Liver (tissue), 9 donors: Measurements from ENCODE around the gene SPATA1. TPM values are rescaled to one million over a fixed set of nuclear protein-coding genes. Genes with fewer than 3 reads are reported as not detected.
"Not testable (repeated sequence)": the region's sequence is repeated elsewhere in the genome, so short reads cannot be mapped to it uniquely, and the experiment has no call there.

Source experiments
- DNase-seq: peaks from one replicate; pipeline ENCODE4 v3.0.0-alpha.2; 2017; ENCODE audit warnings: low spot score
- H3K27ac ChIP-seq, 2 donors: one replicate each; pipeline ENCODE4 v1.7.0; 2013; ENCODE audit warnings: inconsistent platforms in 2 of 2, low read length in 2 of 2, control low read depth in 1 of 2, low read depth in 1 of 2, mild to moderate bottlenecking in 1 of 2
- H3K27me3 ChIP-seq, 4 donors: one replicate each; pipeline versions ENCODE4 v1.6.1 to v1.7.0; 2013; ENCODE audit warnings: low read length in 3 of 4, inconsistent platforms in 1 of 4, mild to moderate bottlenecking in 1 of 4, moderate library complexity in 1 of 4; ENCODE audit not compliant: control insufficient read depth in 4 of 4, insufficient read depth in 4 of 4
- H3K36me3 ChIP-seq, 4 donors: one replicate each; pipeline versions ENCODE4 v1.6.1 to v1.7.0; 2013; ENCODE audit warnings: low read length in 3 of 4, mild to moderate bottlenecking in 3 of 4, low read depth in 1 of 4, moderate library complexity in 1 of 4; ENCODE audit not compliant: control insufficient read depth in 4 of 4, insufficient read depth in 3 of 4
- H3K4me1 ChIP-seq, 4 donors: one replicate each; pipeline versions ENCODE4 v1.6.1 to v1.7.0; 2013; ENCODE audit warnings: low read length in 3 of 4, mild to moderate bottlenecking in 3 of 4, moderate library complexity in 1 of 4; ENCODE audit not compliant: control insufficient read depth in 4 of 4, insufficient read depth in 4 of 4
- H3K4me3 ChIP-seq, 3 donors: one replicate each; pipeline versions ENCODE4 v1.6.1 to v1.7.0; 2013; ENCODE audit warnings: low read length in 3 of 3, control low read depth in 1 of 3, low read depth in 1 of 3, mild to moderate bottlenecking in 1 of 3
- H3K9ac ChIP-seq, 2 donors: one replicate each; pipeline ENCODE4 v1.7.0; 2013; ENCODE audit warnings: low read length in 2 of 2, mild to moderate bottlenecking in 2 of 2, moderate library complexity in 2 of 2, control low read depth in 1 of 2, low read depth in 1 of 2
- H3K9me3 ChIP-seq, 4 donors: one replicate each; pipeline versions ENCODE4 v1.6.1 to v1.7.0; 2013; ENCODE audit warnings: low read length in 3 of 4; ENCODE audit not compliant: control insufficient read depth in 4 of 4
- EGR1 ChIP-seq, 2 donors: IDR thresholded peaks; 2 replicates each; pipeline ENCODE4 v1.6.1; 2016 to 2018; ENCODE audit warnings: antibody characterized with exemption in 2 of 2, low read depth in 2 of 2
- FOXA1 ChIP-seq: IDR thresholded peaks from 2 replicates; pipeline ENCODE4 v1.6.1; 2016; ENCODE audit warnings: antibody characterized with exemption
- FOXA2 ChIP-seq: IDR thresholded peaks from 2 replicates; pipeline ENCODE4 v1.6.1; 2016; ENCODE audit warnings: antibody characterized with exemption
- GABPA ChIP-seq, 2 donors: IDR thresholded peaks in 1 of 2; conservative IDR thresholded peaks in 1 of 2; 2 replicates each; pipeline ENCODE4 v1.6.1; 2016; ENCODE audit warnings: antibody characterized with exemption in 2 of 2, mild to moderate bottlenecking in 1 of 2, moderate library complexity in 1 of 2
- HNF4A ChIP-seq, 2 donors: conservative IDR thresholded peaks; 2 replicates each; pipeline ENCODE4 v1.6.1; 2016; ENCODE audit warnings: antibody characterized with exemption in 2 of 2, mild to moderate bottlenecking in 2 of 2
- HNF4G ChIP-seq: IDR thresholded peaks from 2 replicates; pipeline ENCODE4 v1.6.1; 2016; ENCODE audit warnings: antibody characterized with exemption
- JUND ChIP-seq, 2 donors: IDR thresholded peaks; 2 replicates each; pipeline ENCODE4 v1.6.1; 2016; ENCODE audit warnings: antibody characterized with exemption in 2 of 2
- NR2F2 ChIP-seq: IDR thresholded peaks from 2 replicates; pipeline ENCODE4 v1.6.1; 2016; ENCODE audit warnings: antibody characterized with exemption
- RAD21 ChIP-seq, 2 donors: IDR thresholded peaks; 2 replicates each; pipeline ENCODE4 v1.6.1; 2016; ENCODE audit warnings: antibody characterized with exemption in 2 of 2, mild to moderate bottlenecking in 2 of 2
- RXRA ChIP-seq, 2 donors: IDR thresholded peaks; 2 replicates each; pipeline ENCODE4 v1.6.1; 2017 to 2018; ENCODE audit warnings: antibody characterized with exemption in 2 of 2, mild to moderate bottlenecking in 1 of 2
- SP1 ChIP-seq: IDR thresholded peaks from 2 replicates; pipeline ENCODE4 v1.6.1; 2018; ENCODE audit warnings: antibody characterized with exemption, mild to moderate bottlenecking
- TAF1 ChIP-seq: conservative IDR thresholded peaks from 2 replicates; pipeline ENCODE4 v1.6.1; 2016; ENCODE audit warnings: antibody characterized with exemption, mild to moderate bottlenecking
- YY1 ChIP-seq: IDR thresholded peaks from 2 replicates; pipeline ENCODE4 v1.6.1; 2016; ENCODE audit warnings: antibody characterized with exemption, mild to moderate bottlenecking
- WGBS: extraction: QIAGEN DNeasy Blood & Tissue Kit; methylation state at CpG from one replicate; pipeline ENCODE4 v1.1.7; 2013; 5-methylcytosine and 5-hydroxymethylcytosine counted together
- polyA plus RNA-seq, 2 donors: library from polyadenylated mRNA; stranded (reverse) in 1 of 2; unstranded in 1 of 2; fragments of 200-250 nt in 1 of 2; fragments of >200 nt in 1 of 2; fragmentation: Nextera tagmentation in 1 of 2; extraction: Ambion mirVana in 1 of 2; gene quantifications; one replicate each; pipeline versions ENCODE4 v1.2.1 to v1.2.3, GENCODE V29; 2013 to 2015
- total RNA-seq, 2 donors: library from RNA; depleted of rRNA; stranded (reverse); fragments of >200 nt; gene quantifications; one replicate each; pipeline ENCODE4 v1.2.3, GENCODE V29; 2014
- TF ChIP-seq, protein P1 (sequence below): IDR thresholded peaks from 2 replicates; pipeline ENCODE4 v1.6.1; 2016; ENCODE audit warnings: antibody characterized with exemption
- TF ChIP-seq, protein P2 (sequence below): IDR thresholded peaks from 2 replicates; pipeline ENCODE4 v1.6.1; 2016; ENCODE audit warnings: antibody characterized with exemption, mild to moderate bottlenecking
- TF ChIP-seq, protein P3 (sequence below): IDR thresholded peaks from 2 replicates; pipeline ENCODE4 v1.6.1; 2016; ENCODE audit warnings: antibody characterized with exemption
- TF ChIP-seq, protein P4 (sequence below): fragments of 150-350 bp; IDR thresholded peaks from 2 replicates; pipeline ENCODE4 v1.5.1; 2017; ENCODE audit warnings: improper control_type of control experiment, low read depth, low read length; ENCODE audit not compliant: missing input control
- TF ChIP-seq, protein P5 (sequence below): IDR thresholded peaks from 2 replicates; pipeline ENCODE4 v1.6.1; 2016; ENCODE audit warnings: antibody characterized with exemption
- donor health status: healthy.
- donor health status: healthy.
- donor health status: healthy.
- donor health status: healthy.
- donor health status: healthy.

Gene SPATA1
- total and polyA plus RNA-seq, 4 donors, result 0.06 to 2.2 (median 0.54) TPM

DNA sequence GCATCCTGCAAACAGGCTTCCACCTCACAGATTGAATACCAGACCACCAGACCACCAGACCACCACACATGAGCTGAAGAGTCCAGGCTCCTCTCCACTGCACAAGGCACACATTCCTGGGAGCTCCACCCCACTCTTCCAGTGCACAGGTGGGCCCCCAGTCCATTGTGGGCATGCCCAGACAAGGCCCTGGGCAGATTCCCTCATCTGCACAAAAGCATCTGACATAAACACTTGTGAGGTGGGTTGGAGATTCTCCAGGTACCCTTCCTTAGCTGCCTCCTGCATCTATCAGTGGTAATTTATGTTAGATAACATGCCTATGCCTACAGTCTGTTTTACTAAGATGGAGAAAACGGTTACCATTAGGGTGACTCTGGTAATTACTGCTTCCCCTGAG, 79.6 kb downstream of the SPATA1 start:
- Histone ChIP-seq H3K27ac (no peak overlapping the region), H3K9me3 (peaks cover 0 to 4% (median under 1%) of the 10 kb centered on the region in 4 donors), H3K36me3 (no peaks in the 10 kb centered on the region), H3K4me3 (no peak overlapping the region), H3K9ac (no peak overlapping the region), H3K4me1 (no peaks in the 10 kb centered on the region), H3K27me3 (no peaks in the 10 kb centered on the region)
- DNase-seq, result no peak
- no peak for TF ChIP-seq NR2F2
- 89% methylated on average over 1 of the region's 1 CpG for WGBS

DNA sequence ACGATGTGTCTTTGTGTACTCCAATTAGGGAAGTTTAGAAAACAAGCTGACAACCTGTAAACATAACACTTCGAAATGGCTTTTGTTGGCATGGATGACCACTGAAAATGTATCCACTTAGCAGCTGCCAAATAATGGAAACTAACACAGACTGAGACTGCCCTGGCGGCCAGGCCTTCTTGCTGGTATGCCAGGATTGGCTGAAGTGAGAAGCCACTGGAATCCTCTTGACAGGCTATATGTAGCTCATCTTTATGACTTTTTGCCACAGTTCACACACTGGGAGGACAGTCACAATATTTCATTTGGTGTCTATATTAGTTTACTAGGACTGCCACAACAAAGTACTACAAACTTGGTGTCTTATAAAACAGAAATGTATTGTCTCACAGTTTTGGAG, 80.9 kb downstream of the SPATA1 start:
- H3K4me3 ChIP-seq, result no peak overlapping the region

DNA sequence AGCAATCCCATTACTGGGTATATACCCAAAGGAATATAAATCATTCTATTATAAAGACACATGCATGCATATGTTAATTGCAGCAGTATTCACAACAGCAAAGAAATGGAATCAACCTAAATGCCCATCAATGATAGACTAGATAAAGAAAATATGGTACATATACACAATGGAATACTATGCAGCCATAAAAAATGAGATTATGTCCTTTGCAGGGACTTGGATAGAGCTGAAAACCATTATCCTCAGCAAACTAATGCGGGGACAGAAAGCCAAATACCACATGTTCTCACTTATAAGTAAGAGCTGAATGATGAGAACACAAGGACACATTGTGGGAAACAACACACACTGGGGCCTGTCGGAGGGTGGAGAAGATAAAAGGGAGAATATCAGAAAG, 88.8 kb downstream of the SPATA1 start:
- not testable (repeated sequence) for H3K4me3 ChIP-seq, H3K9me3 ChIP-seq, H3K4me1 ChIP-seq, H3K27ac ChIP-seq, H3K9ac ChIP-seq, H3K36me3 ChIP-seq, H3K27me3 ChIP-seq, DNase-seq
- 85% methylated on average over 2 of the region's 2 CpGs for WGBS

More for the DNA sequence above, 80.9 kb downstream of the SPATA1 start:
- Histone ChIP-seq H3K27ac (no peak overlapping the region), H3K4me1 (no peaks in the 10 kb centered on the region), H3K27me3 (no peaks in the 10 kb centered on the region), H3K9me3 (peaks cover 0 to 4% (median under 1%) of the 10 kb centered on the region in 4 donors), H3K9ac (no peak overlapping the region), H3K36me3 (no peaks in the 10 kb centered on the region)
- TF ChIP-seq, protein P1, sequence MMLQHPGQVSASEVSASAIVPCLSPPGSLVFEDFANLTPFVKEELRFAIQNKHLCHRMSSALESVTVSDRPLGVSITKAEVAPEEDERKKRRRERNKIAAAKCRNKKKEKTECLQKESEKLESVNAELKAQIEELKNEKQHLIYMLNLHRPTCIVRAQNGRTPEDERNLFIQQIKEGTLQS, result no peak
- WGBS, result 86% methylated on average over 3 of the region's 3 CpGs
- no peak for DNase-seq

DNA sequence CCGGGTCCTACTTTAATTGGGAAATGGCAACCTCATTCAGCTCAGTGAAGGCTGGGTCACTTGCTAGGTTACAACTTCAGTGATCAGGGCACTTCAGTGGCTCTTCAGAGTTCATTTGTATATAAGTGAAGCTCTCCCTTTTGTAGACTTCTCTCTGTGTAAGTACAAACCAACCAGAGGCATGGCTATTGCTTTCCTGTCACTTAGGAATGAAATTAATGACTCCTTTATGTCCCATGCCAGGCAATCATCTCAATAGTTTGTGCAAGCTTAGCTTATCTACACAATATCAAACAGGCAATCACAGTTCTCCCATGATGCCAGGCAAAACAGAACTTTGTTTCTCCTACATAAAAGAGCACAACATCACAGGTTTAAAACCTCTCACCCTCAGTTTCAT, 90.8 kb downstream of the SPATA1 start:
- 92% methylated on average over 1 of the region's 1 CpG for WGBS
- DNase-seq, result no peak
- Histone ChIP-seq H3K9ac (no peak overlapping the region), H3K27ac (no peak overlapping the region), H3K4me3 (no peak overlapping the region), H3K36me3 (no peaks in the 10 kb centered on the region), H3K4me1 (no peaks in the 10 kb centered on the region), H3K9me3 (no peaks in the 10 kb centered on the region), H3K27me3 (no peaks in the 10 kb centered on the region)
- no peak for TF ChIP-seq HNF4G
- TF ChIP-seq, protein P2, sequence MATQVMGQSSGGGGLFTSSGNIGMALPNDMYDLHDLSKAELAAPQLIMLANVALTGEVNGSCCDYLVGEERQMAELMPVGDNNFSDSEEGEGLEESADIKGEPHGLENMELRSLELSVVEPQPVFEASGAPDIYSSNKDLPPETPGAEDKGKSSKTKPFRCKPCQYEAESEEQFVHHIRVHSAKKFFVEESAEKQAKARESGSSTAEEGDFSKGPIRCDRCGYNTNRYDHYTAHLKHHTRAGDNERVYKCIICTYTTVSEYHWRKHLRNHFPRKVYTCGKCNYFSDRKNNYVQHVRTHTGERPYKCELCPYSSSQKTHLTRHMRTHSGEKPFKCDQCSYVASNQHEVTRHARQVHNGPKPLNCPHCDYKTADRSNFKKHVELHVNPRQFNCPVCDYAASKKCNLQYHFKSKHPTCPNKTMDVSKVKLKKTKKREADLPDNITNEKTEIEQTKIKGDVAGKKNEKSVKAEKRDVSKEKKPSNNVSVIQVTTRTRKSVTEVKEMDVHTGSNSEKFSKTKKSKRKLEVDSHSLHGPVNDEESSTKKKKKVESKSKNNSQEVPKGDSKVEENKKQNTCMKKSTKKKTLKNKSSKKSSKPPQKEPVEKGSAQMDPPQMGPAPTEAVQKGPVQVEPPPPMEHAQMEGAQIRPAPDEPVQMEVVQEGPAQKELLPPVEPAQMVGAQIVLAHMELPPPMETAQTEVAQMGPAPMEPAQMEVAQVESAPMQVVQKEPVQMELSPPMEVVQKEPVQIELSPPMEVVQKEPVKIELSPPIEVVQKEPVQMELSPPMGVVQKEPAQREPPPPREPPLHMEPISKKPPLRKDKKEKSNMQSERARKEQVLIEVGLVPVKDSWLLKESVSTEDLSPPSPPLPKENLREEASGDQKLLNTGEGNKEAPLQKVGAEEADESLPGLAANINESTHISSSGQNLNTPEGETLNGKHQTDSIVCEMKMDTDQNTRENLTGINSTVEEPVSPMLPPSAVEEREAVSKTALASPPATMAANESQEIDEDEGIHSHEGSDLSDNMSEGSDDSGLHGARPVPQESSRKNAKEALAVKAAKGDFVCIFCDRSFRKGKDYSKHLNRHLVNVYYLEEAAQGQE, result no peak
- TF ChIP-seq FOXA1, result no peak
- no peak for TF ChIP-seq SP1
- TF ChIP-seq NR2F2, result no peak
- no peak for TF ChIP-seq GABPA (IDR thresholded peaks at IDR 0.05 in 1 of 2, conservative IDR thresholded peaks at IDR 0.05 in 1 of 2)
- no peak for TF ChIP-seq JUND (IDR thresholded peaks at IDR 0.05)
- no peak for TF ChIP-seq EGR1 (IDR thresholded peaks at IDR 0.05; ENCODE audit: low read depth in 2 of 2)
- no peak for TF ChIP-seq YY1
- TF ChIP-seq TAF1, result no peak
- TF ChIP-seq, protein P3, sequence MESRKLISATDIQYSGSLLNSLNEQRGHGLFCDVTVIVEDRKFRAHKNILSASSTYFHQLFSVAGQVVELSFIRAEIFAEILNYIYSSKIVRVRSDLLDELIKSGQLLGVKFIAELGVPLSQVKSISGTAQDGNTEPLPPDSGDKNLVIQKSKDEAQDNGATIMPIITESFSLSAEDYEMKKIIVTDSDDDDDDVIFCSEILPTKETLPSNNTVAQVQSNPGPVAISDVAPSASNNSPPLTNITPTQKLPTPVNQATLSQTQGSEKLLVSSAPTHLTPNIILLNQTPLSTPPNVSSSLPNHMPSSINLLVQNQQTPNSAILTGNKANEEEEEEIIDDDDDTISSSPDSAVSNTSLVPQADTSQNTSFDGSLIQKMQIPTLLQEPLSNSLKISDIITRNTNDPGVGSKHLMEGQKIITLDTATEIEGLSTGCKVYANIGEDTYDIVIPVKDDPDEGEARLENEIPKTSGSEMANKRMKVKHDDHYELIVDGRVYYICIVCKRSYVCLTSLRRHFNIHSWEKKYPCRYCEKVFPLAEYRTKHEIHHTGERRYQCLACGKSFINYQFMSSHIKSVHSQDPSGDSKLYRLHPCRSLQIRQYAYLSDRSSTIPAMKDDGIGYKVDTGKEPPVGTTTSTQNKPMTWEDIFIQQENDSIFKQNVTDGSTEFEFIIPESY, result no peak
- TF ChIP-seq, protein P4, sequence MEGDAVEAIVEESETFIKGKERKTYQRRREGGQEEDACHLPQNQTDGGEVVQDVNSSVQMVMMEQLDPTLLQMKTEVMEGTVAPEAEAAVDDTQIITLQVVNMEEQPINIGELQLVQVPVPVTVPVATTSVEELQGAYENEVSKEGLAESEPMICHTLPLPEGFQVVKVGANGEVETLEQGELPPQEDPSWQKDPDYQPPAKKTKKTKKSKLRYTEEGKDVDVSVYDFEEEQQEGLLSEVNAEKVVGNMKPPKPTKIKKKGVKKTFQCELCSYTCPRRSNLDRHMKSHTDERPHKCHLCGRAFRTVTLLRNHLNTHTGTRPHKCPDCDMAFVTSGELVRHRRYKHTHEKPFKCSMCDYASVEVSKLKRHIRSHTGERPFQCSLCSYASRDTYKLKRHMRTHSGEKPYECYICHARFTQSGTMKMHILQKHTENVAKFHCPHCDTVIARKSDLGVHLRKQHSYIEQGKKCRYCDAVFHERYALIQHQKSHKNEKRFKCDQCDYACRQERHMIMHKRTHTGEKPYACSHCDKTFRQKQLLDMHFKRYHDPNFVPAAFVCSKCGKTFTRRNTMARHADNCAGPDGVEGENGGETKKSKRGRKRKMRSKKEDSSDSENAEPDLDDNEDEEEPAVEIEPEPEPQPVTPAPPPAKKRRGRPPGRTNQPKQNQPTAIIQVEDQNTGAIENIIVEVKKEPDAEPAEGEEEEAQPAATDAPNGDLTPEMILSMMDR, result no peak
- no peak for TF ChIP-seq RXRA (IDR thresholded peaks at IDR 0.05)
- TF ChIP-seq HNF4A (conservative IDR thresholded peaks at IDR 0.05), result no peak
- no peak for TF ChIP-seq RAD21 (IDR thresholded peaks at IDR 0.05)
- no peak for TF ChIP-seq FOXA2
- TF ChIP-seq, protein P5, sequence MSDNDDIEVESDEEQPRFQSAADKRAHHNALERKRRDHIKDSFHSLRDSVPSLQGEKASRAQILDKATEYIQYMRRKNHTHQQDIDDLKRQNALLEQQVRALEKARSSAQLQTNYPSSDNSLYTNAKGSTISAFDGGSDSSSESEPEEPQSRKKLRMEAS, result no peak
